A549 (cell line): ENCODE measurements around the gene DMRTC2. TPM values are rescaled to one million over a fixed set of nuclear protein-coding genes. Genes with fewer than 3 reads are reported as not detected.

Source experiments
- ATAC-seq, 2 experiments: fragments of 200-7000 bp in 1 of 2; fragments of >200 bp in 1 of 2; cut with Nextera tagmentation in 1 of 2; cut with Tn5 transposase in 1 of 2; 3 replicates each; pipeline versions ENCODE4 v1.8.0 to v1.9.1; 2018 to 2020; ENCODE audit warnings: mild to moderate bottlenecking in 1 of 2, moderate library complexity in 1 of 2
- CTCF ChIA-PET: fragments of 300-600 bp; sonication (Branson Sonifier 250); formaldehyde crosslinking; extraction: SDS; loops from one replicate; lab custom pipeline; 2021; ENCODE audit warnings: antibody characterized with exemption, inconsistent platforms; lab: Yijun Ruan, JAX
- POLR2A ChIA-PET: fragments of 350-600 bp; formaldehyde crosslinking; extraction: SDS; loops from one replicate; lab custom pipeline; 2021; ENCODE audit warnings: antibody characterized with exemption, inconsistent platforms; lab: Yijun Ruan, JAX
- DNase-seq, 2 experiments: peaks; one replicate each; pipeline versions ENCODE4 v3.0.0 to v3.0.0-alpha.2; 2011 to 2016; ENCODE audit warnings: low read depth in 1 of 2, low spot score in 1 of 2
- FAIRE-seq: peaks from 2 replicates; lab custom pipeline; 2011; peaks lifted over from hg19 to GRCh38; lab: Jason Lieb, UNC
- H3K27ac ChIP-seq, 2 experiments: fragments of >200 bp; sonication (Bioruptor Twin); formaldehyde crosslinking; 3 replicates each; pipeline ENCODE4 v1.5.1; 2016 to 2017
- H3K4me1 ChIP-seq: fragments of >200 bp; sonication (Bioruptor Twin); formaldehyde crosslinking; 3 replicates; pipeline ENCODE4 v1.6.1; 2016
- H3K4me2 ChIP-seq: fragments of >200 bp; sonication (Bioruptor Twin); formaldehyde crosslinking; 3 replicates; pipeline ENCODE4 v1.6.1; 2016
- H3K4me3 ChIP-seq: fragments of >200 bp; sonication (Bioruptor Twin); formaldehyde crosslinking; 3 replicates; pipeline ENCODE4 v1.5.1; 2016
- H3K9me3 ChIP-seq: fragments of >200 bp; sonication (Bioruptor Twin); formaldehyde crosslinking; 3 replicates; pipeline ENCODE4 v1.6.1; 2016
- ATOH8 ChIP-seq: fragments of 250-450 bp; sonication (Bioruptor Pico); IDR thresholded peaks from 2 replicates; pipeline ENCODE4 v1.5.0; 2020; ENCODE audit warnings: low read depth, mild to moderate bottlenecking, moderate library complexity
- BCL3 ChIP-seq: fragments of >200 bp; sonication (Bioruptor Twin); formaldehyde crosslinking; IDR thresholded peaks from 3 replicates; pipeline ENCODE4 v1.6.1; 2016
- CBX2 ChIP-seq: fragments of 200-600 bp; sonication (generic); IDR thresholded peaks from 2 replicates; pipeline ENCODE4 v1.6.1; 2016; ENCODE audit warnings: low read depth, mild to moderate bottlenecking, borderline replicate concordance
- CHD2 ChIP-seq: fragments of 150-350 bp; IDR thresholded peaks from 2 replicates; pipeline ENCODE4 v1.6.1; 2014; ENCODE audit warnings: low read length; ENCODE audit not compliant: partially characterized antibody
- CTCF ChIP-seq: fragments of >200 bp; sonication (Bioruptor Twin); formaldehyde crosslinking; IDR thresholded peaks from 3 replicates; pipeline ENCODE4 v1.5.1; 2016
- ELK1 ChIP-seq: fragments of 150-350 bp; IDR thresholded peaks from 2 replicates; pipeline ENCODE4 v1.6.1; 2014; ENCODE audit warnings: low read depth, mild to moderate bottlenecking, low read length
- ESRRA ChIP-seq: fragments of 150-350 bp; IDR thresholded peaks from 2 replicates; pipeline ENCODE4 v1.6.1; 2014; ENCODE audit warnings: mild to moderate bottlenecking, low read length, borderline replicate concordance
- FOSL2 ChIP-seq, 2 experiments: fragments of 450-650 bp in 1 of 2; fragments of >200 bp in 1 of 2; sonication (Bioruptor Twin) in 1 of 2; formaldehyde crosslinking; IDR thresholded peaks; 2 replicates each; pipeline versions ENCODE4 v1.5.0 to v1.6.1; 2016 to 2020; ENCODE audit warnings: mild to moderate bottlenecking in 1 of 2, moderate library complexity in 1 of 2
- HES2 ChIP-seq: fragments of >200 bp; sonication (Bioruptor Twin); formaldehyde crosslinking; IDR thresholded peaks from 2 replicates; pipeline ENCODE4 v1.6.1; 2016
- HEYL ChIP-seq: fragments of 250-450 bp; sonication (Bioruptor Pico); IDR thresholded peaks from 2 replicates; pipeline ENCODE4 v1.8.0; 2021; ENCODE audit warnings: mild to moderate bottlenecking, moderate library complexity
- HOXB13 ChIP-seq: fragments of 250-450 bp; sonication (Bioruptor Pico); IDR thresholded peaks from 2 replicates; pipeline ENCODE4 v1.5.0; 2020; ENCODE audit warnings: low read depth, mild to moderate bottlenecking, moderate library complexity
- HOXB5 ChIP-seq: fragments of 250-450 bp; sonication (Bioruptor Pico); IDR thresholded peaks from 2 replicates; pipeline ENCODE4 v1.5.0; 2020; ENCODE audit warnings: mild to moderate bottlenecking, moderate library complexity
- PBX3 ChIP-seq: IDR thresholded peaks from 2 replicates; pipeline ENCODE4 v1.6.1; 2012
- POLR2A ChIP-seq: IDR thresholded peaks from 2 replicates; pipeline ENCODE4 v1.6.1; 2012; ENCODE audit warnings: mild to moderate bottlenecking, low read length
- POLR2AphosphoS2 ChIP-seq: conservative IDR thresholded peaks from 2 replicates; pipeline ENCODE4 v1.6.1; 2012; ENCODE audit warnings: low read length, improper control_type of control experiment, inconsistent platforms
- RARB ChIP-seq: fragments of 250-450 bp; sonication (Bioruptor Pico); IDR thresholded peaks from 2 replicates; pipeline ENCODE4 v1.8.0; 2021; ENCODE audit warnings: mild to moderate bottlenecking, moderate library complexity
- RCOR1 ChIP-seq: fragments of 150-350 bp; IDR thresholded peaks from 2 replicates; pipeline ENCODE4 v1.6.1; 2014; ENCODE audit warnings: antibody characterized with exemption, low read length, low read depth
- REST ChIP-seq: fragments of 200-600 bp; sonication (generic); IDR thresholded peaks from 2 replicates; pipeline ENCODE4 v1.6.1; 2016; ENCODE audit warnings: antibody characterized with exemption, mild to moderate bottlenecking, moderate library complexity
- RFX5 ChIP-seq: fragments of 450-650 bp; IDR thresholded peaks from 2 replicates; pipeline ENCODE4 v1.7.1; 2014; ENCODE audit warnings: antibody characterized with exemption, mild to moderate bottlenecking, moderate library complexity
- TFCP2L1 ChIP-seq: fragments of 250-450 bp; sonication (Bioruptor Pico); IDR thresholded peaks from 2 replicates; pipeline ENCODE4 v1.5.0; 2021; ENCODE audit warnings: mild to moderate bottlenecking
- TP53 ChIP-seq: fragments of 250-450 bp; sonication (Bioruptor Pico); IDR thresholded peaks from 2 replicates; pipeline ENCODE4 v1.5.0; 2021; ENCODE audit warnings: mild to moderate bottlenecking, moderate library complexity
- ZFP36 ChIP-seq: fragments of 450-650 bp; IDR thresholded peaks from 2 replicates; pipeline ENCODE4 v1.6.1; 2014; ENCODE audit warnings: borderline replicate concordance; ENCODE audit not compliant: partially characterized antibody
- WGBS: methylation state at CpG from one replicate; pipeline ENCODE4 v1.1.6; 2017; ENCODE audit errors: missing lambda C conversion rate; 5-methylcytosine and 5-hydroxymethylcytosine counted together
- polyA plus RNA-seq, 4 experiments: library from polyadenylated mRNA; depleted of rRNA in 3 of 4; stranded (reverse); fragments of >200 nt; fragmentation: RNase III in 1 of 4; extraction: RNeasy Plus Mini Kit Qiagen cat#74134 plus additional on column Dnase treatment in 1 of 4; gene quantifications; 2 replicates in 3 of 4; 3 replicates in 1 of 4; pipeline ENCODE4 v1.2.3, GENCODE V29; 2011 to 2017

Gene DMRTC2
- polyA plus RNA-seq, 2 of the 4 experiments (the other 2 are of a cell fraction), result not detected

- TF ChIP-seq HOXB5 (0 out of 2 replicates have a peak, but pooled peaks have one; percentile 21), TP53 (CRISPR knock-in tag) (peak; percentile 99; the same call in 1 of the 2 replicates), ELK1 (0 out of 2 replicates have a peak, but pooled peaks have one; percentile 63), POLR2AphosphoS2 (no peak), CHD2 (peak; percentile 100)
These were observed 15.0 kb downstream of the DMRTC2 start, which contains the start of gene RPS19 (continued) for GRCh38 chr19:41859618-41860418.

GRCh38 chr19:41860419-41861115 is 15.7 kb downstream of the DMRTC2 start:
- FAIRE-seq, result no peak
- 1% methylated on average over 33 of the region's 45 CpGs for WGBS
- peak; percentile 87 for TF ChIP-seq TFCP2L1 (CRISPR knock-in tag)
- peak; percentile 73; the same call in 1 of the 2 replicates for TF ChIP-seq RARB
- no peak for TF ChIP-seq POLR2A
- TF ChIP-seq REST, result peak; percentile 14; the same call in 1 of the 2 replicates
- no peak for TF ChIP-seq CTCF
- peak; percentile 56; the same call in 1 of the 2 replicates for TF ChIP-seq PBX3
- no peak for TF ChIP-seq RFX5
- TF ChIP-seq ZFP36, result no peak
- TF ChIP-seq RCOR1, result no peak
- TF ChIP-seq FOSL2 (IDR thresholded peaks at IDR 0.05), result no peak
- no peak for TF ChIP-seq FOSL2 (CRISPR knock-in tag; IDR thresholded peaks at IDR 0.05)
- TF ChIP-seq CBX2, result no peak
- no peak for TF ChIP-seq ESRRA
- no peak for TF ChIP-seq ELK1
- TF ChIP-seq HES2, result no peak
- TF ChIP-seq ATOH8 (CRISPR knock-in tag), result peak; percentile 59; the same call in 1 of the 2 replicates
- TF ChIP-seq HEYL, result no peak
- no peak for TF ChIP-seq HOXB13
- no peak; the same call in 2 of the 3 replicates for TF ChIP-seq BCL3

More at GRCh38 chr19:41860419-41861115, 15.7 kb downstream of the DMRTC2 start:
- peak overlapping the region; percentile 90 to 95 for H3K27ac ChIP-seq
- peaks cover 47% of the 10 kb centered on the region for H3K4me1 ChIP-seq
- peak overlapping the region; percentile 89 for H3K4me3 ChIP-seq
- DNase-seq (no peak), ATAC-seq (no peak)
- peak overlapping the region; percentile 98 for H3K4me2 ChIP-seq
- CTCF ChIA-PET, result interaction anchor here (0.7 to 16.4 kb wide), 18 partner anchors 10 to 297 kb away, joined by 3 to 243 read pairs (median 4); partner anchors contain the start of genes CD79A and RABAC1
- POLR2A ChIA-PET, result interaction anchor here (0.6 to 3.5 kb wide), 25 partner anchors 8 to 1144 kb away, joined by 3 to 102 read pairs (median 5); partner anchors contain the start of genes B9D2, CD79A, COQ8B and DMAC2
- H3K9me3 ChIP-seq, result no peaks in the 10 kb centered on the region
